ENCODE results near the gene PRIMA1.

The PRIMA1 gene

GRCh38 chr14:93708800-93709199 lies 79.5 kb downstream of the PRIMA1 start:
- DNase-seq, result no peak

- DNase-seq, result no peak
Observed at GRCh38 chr14:93708311-93708734, 80.0 kb downstream of the PRIMA1 start.

GRCh38 chr14:93707475-93707874 lies 80.8 kb downstream of the PRIMA1 start:
- DNase-seq, result no peak

DNA sequence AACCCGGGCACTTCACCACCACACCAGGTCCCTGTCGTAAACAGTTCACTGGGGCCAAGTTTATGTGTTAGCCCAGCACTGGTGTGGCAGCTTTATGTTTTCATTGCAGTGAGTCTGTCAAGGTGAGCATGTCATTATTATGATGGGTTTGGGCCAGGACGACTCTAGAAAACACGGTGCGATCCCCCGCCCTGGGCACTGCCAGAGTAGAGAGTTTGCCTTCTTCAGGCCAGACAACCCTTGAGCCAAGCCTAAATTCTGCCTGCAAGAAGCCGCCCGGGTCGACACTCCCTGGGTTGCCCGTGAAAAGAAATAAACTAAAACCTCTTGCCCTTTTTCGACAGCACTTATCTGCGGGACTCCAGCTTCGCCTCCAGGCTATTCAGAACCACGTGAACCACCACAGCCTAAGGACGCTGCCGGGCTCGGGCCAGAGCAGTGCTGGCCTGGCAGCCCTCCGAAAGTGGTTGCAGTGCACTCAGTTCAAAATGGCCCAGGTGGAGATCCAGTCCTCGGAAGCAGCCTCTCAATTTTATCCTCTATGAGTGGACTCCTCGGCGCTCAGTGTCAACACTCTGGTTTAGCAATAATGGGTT lies 81.8 kb downstream of the PRIMA1 start:
- no peak for DNase-seq

DNA sequence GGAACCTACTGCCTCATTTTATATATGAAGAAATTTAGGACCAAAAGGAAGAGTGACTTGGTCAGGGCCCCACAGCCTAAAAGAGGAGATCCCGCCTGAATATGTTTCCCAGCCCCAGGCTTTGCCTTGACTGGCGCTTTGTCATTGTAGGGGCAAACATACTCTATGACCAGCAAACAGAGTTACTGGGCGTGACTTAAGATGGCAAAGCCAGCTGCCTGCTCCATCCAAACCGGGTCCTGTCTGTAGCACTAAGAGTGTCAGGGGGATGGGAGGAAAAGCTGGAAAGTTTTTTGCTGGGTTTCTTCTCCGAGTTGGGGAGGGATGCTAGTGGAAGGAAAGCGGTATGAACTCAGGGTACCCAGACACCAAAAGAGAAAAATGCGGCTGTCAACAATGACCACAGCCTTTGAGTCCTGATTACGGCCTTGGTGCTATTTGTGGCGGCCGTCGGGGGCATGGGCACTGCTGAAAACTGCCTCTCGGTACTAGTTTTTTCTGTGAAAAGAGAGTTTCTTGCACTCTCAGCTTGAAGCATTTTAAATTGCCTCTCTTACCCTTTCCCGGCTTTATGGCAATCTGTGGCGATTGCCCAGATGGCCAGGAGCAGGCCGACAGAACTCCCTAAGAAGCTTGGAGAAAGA lies 82.7 kb downstream of the PRIMA1 start:
- DNase-seq, result no peak

DNA sequence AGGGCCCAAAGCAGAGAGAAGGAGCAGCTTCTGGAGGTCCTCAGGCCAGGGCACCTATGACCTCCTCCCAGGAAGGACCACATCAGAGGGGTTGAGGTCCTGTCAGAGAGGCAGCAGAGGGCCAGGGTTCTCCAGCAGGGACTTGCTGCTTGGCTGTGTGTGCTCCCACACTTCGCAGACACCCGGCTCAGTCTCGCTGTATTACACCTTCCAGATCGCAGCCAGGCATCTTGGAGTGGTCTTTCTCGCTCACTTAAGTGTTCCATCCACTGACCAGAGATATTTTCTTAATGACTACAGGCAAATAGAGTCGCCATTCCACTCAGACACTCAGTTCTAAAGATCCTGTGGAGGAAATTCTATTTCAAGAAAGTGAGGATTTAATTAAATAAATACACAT lies 84.3 kb downstream of the PRIMA1 start:
- DNase-seq, result no peak

DNA sequence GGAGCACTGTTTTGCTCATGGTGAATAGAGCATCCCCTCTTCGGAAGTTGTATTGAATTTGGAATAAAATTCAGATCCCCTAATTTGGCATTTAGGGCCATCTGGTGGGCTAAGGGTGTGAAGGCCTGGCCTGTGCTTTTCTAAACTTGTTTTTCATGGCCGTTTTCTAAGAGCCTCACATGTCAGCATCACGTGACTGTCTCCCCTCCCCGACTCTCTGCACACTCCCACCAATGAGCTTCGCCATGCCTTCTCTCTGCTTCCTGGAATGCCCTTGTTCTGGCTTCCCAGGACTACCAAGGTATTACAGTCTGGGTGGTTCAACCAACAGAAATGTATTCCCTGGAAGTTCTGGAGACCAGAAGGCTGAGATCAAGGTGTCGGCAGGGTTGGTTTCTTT lies 85.3 kb downstream of the PRIMA1 start:
- no peak for DNase-seq

DNA sequence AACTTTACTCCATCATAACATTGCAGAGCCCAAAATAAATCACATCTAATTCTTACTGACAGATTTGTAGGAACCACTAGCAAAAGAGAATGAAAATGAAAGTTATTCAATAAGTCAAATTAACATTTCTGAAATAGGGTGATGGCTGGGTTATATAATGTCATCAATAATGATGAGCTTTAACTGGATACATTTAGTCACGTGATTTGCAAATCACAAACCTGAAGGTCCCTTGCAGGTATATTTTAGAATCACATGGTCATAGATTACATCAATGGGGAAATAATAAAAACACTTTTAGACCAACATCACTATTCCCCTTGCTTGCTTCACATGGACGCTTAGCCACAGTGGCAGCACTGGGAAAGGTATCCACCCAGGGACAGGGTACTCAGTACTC lies 86.7 kb downstream of the PRIMA1 start:
- no peak for DNase-seq

- DNase-seq, result no peak
Observed at GRCh38 chr14:93700928-93701327, 87.4 kb downstream of the PRIMA1 start.

DNA sequence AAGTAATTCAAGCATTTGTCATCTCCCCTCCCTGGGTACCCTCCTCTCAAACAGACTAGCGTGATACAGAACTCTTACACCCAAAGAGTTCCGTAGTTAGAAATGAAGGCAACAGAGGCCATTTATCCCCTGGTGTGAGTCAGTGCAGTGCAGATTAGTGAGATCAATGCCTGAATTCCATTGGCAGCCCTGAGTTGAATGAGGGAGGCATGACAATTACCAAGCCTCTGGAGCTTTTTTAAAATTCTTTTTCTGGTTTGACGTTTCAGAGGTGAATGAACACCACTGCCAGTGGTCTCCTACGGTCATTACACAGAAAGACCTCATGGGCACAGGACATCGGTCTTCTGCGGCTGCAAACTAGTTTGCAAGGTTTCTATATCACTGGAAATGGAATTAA lies 94.4 kb downstream of the PRIMA1 start:
- DNase-seq, result no peak

GRCh38 chr14:93691042-93691780 lies 97.1 kb downstream of the PRIMA1 start:
- DNase-seq, result peak; percentile 32

GRCh38 chr14:93690146-93690545 lies 98.1 kb downstream of the PRIMA1 start:
- DNase-seq, result no peak

- no peak for DNase-seq
Observed at GRCh38 chr14:93688820-93689219, 99.5 kb downstream of the PRIMA1 start.

DNA sequence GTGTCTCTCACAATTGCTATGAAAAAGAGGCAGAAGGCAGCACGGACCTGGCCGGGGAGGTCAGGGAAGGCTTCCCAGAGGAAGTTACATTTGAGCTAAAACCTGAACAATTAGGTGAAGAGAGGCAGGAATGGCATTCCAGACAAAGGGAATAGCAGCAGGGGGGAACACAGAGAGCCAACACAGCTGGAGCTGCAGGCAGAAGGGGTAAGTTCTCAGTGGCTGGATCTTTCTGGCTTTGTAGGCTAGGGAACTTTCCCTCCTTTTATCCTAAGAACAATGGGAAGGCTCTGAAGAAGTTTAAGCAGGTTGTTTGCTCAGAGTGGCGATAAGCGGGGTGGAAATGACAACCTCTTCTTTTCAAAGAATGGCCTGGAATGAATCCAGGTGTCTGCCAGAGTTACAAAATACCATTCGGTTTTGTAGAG lies 100.0 kb downstream of the PRIMA1 start:
- DNase-seq, result no peak

DNA sequence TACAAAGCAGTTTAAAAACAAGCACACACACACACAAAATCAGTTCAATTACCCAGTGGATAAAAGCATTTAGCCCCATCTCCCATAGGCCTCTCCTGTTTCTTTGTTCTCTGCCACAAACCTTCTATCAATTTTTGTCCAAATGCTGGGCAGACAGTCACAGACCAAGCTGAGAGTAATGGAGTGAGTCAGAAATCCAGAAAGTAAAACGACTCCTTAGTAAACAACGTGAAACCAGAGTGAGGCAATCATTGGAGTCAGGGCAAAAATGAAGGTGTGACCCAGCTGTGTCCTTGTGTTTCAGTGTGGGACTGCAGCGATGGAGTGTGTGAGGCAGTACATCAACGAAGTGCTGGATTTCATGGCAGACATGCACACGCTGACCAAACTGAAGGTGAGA lies 102.0 kb downstream of the PRIMA1 start:
- DNase-seq, result no peak

GRCh38 chr14:93685121-93685895 lies 103.0 kb downstream of the PRIMA1 start:
- DNase-seq, result no peak

DNA sequence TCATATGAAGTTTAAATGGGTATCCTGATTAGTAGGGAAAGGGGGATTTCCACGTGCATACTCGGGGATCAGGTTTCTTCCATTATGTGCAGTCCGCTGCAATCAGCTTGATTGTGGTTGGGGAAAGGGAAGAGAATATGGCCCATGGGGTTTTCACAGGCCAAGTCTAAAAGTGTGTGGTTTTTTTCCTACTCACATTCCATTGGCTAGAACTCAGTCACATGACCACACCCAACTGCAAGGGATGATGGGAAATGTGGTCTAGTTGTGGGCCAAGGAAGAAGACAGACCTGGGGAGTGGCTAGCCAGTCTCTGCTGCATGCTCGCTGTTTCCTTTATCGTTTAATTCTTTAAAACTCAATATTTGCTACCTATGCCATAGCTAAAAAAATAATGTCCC lies 105.1 kb downstream of the PRIMA1 start:
- DNase-seq, result peak; percentile 20

DNA sequence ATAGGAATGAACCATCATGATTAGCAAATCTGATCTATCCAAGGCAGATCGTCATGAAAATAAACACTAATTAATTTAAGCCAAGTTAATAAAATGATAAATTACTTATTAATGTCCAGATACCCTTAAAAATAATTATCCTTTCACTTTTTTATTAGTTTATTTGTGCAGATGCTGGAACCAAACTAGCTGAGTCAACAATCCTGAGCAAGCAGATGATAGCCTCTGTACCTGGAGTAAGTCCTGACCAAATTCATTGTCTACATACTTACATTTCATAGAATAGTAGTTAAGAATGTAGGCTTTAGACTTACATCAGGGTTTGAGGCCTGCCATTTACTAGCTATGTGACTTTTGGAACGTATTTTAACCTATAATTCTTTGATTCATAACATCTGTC lies 105.8 kb downstream of the PRIMA1 start:
- DNase-seq, result no peak

DNA sequence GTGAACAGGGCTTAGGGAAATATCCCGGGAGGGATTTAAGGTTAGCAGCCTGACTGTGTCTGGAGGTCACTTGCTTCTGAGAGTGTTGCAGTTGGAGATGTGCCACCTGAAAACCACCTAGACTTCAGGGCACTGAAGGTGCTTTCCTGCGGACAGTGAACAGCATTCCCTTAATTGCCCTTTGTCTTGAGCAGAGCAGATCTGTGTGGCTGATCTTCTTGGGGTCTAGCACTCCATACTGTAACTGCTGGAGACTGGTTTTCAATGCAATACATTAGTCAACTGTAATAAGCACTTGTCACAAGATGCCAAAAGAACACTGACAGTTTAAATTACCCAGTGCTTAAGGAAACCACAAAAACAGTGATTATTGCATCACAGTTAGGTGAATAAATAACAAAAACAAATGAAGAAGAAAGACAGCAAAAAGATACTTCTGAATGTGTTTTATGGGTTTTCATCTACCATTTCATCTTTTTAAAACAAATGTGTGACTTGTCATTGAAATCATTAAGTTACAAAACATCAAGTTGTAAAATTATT lies 111.8 kb downstream of the PRIMA1 start:
- DNase-seq, result no peak

GRCh38 chr14:93675651-93676050 lies 112.6 kb downstream of the PRIMA1 start:
- no peak for DNase-seq

GRCh38 chr14:93674343-93674742 lies 113.9 kb downstream of the PRIMA1 start:
- DNase-seq, result no peak

DNA sequence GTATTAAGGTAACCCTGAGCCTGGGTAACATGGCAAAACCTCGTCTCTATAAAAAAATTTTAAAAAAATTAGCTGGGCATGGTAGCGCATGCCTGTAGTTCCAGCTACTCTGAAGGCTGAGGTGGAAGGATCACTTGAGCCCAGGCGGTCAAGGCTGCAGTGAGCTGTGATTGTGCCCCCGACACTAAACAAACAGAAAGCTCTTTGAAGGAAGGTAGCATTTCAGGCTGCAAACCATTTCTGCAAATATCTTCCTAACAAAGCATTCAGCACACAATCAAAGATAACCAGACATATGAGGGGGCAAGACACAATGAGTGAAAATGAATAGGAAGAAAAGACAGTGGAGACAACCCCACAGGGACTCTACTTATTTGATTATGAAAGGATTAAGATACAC lies 118.7 kb downstream of the PRIMA1 start:
- no peak for DNase-seq
